M059J (cell line): Measurements from ENCODE around the gene POLR3E. TPM values are rescaled to one million over a fixed set of nuclear protein-coding genes. Genes with fewer than 3 reads are reported as not detected.
A peak's percentile ranks its signal among the peaks of the same experiment; 100 is the strongest.
"Not testable (repeated sequence)": the region's sequence is repeated elsewhere in the genome, so short reads cannot be mapped to it uniquely, and the experiment has no call there.

Experiments
- DNase-seq: peaks from one replicate; pipeline ENCODE4 v3.0.0-alpha.2; 2012; ENCODE audit warnings: low read depth
- total RNA-seq: library from RNA; depleted of rRNA; stranded (reverse); fragments of >200 nt; shearing (Covaris generic); gene quantifications from 2 replicates; pipeline ENCODE4 v1.2.3, GENCODE V29; 2014

Gene POLR3E
- total RNA-seq, 1 experiment from 2014 or later, result 21.2 TPM

DNA sequence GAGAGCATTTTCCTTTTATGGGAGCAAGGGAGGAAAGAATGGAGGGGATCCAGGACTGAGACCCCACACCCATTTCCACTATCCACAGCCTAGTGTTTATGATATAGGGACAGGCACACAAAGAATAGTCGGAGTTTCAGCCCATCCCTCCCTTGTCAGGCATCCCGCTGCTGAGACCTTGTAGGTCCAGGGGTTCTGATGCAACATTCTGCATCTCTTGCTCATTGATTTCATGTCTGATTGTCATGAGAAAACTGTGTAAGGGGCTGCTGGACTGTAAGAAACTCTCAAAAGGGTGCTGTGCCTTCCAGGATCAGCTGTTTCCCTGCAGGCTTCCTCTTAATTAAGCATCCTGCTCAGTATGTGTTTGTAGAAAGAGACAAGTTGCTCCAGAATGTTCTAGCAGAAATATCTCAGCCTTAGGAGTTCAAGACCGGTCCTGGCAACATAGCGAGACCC is 5.3 kb upstream of the POLR3E start:
- DNase-seq, result no peak

GRCh38 chr16:22292320-22292719 is 4.9 kb upstream of the POLR3E start:
- DNase-seq, result no peak

GRCh38 chr16:22293137-22294106 is 3.8 kb upstream of the POLR3E start:
- no peak for DNase-seq

DNA sequence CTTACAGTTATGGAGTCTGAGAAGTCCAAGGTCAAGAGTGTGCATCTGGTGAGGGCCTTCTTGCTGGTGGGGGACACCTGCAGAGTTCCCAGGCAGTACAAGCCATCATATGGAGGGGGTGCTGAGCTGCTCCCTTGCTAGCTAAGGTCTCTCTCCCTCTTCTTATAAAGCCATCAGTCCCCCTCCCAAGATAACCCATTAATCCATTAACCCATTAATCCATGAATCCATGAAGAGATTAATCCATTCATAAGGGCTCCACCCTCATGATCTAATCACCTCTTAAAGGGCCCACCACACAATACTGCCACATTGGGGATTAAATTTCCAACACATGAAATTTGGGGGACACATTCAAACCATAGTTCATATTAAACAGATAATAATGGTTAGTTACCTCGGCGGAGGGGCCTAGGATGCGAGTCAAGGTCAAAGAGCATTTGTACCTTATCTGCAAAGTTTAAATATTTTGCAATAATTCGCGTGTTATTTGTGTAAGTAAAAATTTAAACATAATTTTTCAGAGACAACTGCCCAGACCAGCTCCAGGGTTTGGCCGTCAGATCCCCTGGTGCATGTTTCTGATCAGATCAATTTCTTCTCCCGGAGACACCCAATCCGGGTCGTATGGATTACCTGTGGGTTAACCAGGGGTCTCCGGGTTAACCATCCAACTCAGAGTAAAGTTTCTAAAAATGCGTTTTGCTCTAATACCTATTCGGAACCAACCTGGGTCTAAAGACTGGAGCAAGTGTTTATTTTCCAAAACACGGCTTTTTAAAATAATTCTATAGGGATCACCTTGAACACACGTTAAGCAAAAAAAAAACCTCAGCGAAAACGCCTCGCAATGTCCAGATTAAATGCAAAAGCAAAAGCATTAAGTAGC is 740 bp upstream of the POLR3E start:
- DNase-seq, result no peak

- peak; percentile 95 for DNase-seq
These were observed 893 bp downstream of the POLR3E start for GRCh38 chr16:22297871-22298733.

DNA sequence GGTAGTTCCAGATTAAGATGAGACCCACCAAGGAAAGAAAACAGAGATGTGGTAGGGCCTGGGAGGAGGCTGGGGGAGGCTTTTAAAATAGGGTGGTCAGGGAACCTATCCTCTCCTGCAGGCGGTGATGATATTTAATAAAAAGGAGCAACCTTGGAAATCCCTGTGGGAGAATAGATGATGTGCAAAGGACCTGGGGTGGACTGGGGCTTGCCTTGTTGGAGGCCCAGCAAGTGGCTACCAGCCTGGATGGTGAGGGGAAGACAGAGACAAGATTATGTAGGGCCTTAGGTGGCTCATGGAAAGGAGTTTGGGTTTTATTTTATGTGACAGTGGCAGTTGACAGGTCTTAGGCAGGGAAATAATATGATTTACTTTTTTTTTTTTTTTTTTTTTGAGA is 1.8 kb downstream of the POLR3E start:
- DNase-seq, result no peak

- DNase-seq, result peak; percentile 52
These were observed 3.3 kb downstream of the POLR3E start for GRCh38 chr16:22300427-22301071.

GRCh38 chr16:22301423-22301822 is 4.2 kb downstream of the POLR3E start:
- not testable (repeated sequence) for DNase-seq

DNA sequence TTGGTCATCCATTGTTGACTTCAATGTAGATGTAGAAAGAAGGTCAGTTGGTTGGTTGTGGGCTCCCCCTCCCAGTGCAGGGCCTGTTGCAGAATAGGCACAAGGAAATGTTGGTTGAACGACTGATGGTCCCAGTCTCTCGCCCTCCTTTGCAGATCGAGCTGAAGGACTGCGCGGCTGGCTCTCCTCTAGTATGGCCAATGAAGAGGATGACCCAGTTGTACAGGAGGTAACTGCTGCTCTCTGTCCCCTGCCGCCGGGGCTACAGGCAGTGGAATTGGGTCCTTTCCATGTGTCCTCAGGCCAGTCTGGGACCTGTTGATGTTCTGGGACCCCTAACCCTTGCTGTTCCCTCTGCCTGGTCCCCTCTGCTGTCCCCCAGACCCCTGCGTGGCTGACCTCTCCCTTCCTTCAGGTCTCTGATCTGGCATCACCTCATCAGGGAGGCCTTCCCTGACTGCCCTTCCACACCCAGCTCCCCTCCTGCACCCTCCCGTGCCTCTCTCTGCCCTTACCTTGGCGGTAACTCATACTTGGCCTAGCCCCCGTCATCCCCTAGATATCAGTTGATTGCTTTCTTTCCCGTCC is 5.7 kb downstream of the POLR3E start:
- no peak for DNase-seq

- DNase-seq, result no peak
These were observed 7.2 kb downstream of the POLR3E start for GRCh38 chr16:22304411-22304810.

DNA sequence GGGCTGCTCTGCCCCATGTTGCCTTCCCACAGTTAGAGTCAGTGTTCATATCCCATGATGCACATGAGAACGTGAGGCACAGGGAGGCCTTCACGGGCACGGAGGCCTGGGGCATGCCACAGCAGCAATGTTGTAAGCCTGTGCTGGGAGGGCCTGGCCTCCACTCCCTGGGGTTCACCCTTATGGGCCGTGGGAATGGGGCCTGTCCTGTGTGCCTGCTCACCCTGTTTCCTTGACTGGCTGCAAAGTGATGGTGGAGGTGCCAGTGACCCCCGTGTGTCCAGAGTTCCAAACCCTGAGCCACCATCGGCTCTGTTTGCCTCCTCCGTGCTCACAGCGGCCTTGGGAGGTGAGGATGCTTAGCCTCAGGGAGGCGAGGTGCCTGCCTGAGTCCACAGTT is 9.6 kb downstream of the POLR3E start:
- DNase-seq, result no peak

- no peak for DNase-seq
These were observed 10.6 kb downstream of the POLR3E start for GRCh38 chr16:22307838-22308237.

DNA sequence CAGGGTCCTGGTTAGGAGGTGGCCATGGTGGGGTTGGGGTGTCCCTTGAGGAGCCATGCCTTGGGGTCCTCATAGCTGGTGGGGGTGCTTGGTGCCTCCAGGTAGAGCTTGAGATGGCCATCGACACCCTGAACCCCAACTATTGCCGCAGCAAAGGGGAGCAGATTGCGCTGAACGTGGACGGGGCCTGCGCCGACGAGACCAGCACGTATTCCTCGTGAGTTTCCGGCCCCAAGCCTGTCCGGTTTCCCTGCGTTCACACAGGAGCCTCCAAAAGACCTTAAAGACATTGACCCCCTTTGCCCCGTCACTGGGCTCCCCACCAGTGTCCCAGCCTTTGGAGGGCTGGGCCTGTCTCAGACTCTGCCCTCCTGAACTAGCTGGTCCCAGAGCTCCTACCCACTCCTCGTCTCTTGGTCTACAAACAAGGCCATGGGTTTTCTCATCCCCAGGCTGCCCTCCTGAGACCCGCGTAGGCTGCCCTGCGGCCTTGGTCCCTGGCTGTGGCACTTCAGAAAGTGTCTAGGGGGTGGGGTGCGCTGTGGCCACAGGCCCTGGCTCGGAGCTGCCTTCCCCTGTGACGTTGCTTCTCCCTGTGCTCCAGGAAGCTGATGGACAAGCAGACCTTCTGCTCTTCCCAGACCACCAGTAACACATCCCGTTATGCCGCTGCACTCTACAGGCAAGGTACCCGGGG is 11.8 kb downstream of the POLR3E start:
- DNase-seq, result no peak

DNA sequence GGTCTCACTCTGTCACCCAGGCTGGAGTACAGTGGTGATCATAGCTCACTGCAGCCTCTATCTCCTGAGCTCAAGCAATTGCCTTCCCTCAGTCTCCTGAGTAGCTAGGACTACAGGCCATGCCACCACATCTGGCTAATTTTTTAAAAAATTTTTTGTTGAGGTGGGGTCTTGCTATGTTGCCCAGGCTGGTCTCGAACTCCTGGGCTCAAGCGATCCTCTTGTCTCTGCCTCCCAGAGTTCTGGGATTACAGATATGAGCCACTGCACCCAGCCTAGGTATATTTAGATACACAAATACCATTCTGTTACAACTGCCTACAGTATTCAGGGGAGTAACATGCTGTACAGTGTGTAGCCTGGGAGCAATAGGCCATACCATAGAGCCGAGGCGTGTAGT is 14.3 kb downstream of the POLR3E start:
- DNase-seq, result no peak

DNA sequence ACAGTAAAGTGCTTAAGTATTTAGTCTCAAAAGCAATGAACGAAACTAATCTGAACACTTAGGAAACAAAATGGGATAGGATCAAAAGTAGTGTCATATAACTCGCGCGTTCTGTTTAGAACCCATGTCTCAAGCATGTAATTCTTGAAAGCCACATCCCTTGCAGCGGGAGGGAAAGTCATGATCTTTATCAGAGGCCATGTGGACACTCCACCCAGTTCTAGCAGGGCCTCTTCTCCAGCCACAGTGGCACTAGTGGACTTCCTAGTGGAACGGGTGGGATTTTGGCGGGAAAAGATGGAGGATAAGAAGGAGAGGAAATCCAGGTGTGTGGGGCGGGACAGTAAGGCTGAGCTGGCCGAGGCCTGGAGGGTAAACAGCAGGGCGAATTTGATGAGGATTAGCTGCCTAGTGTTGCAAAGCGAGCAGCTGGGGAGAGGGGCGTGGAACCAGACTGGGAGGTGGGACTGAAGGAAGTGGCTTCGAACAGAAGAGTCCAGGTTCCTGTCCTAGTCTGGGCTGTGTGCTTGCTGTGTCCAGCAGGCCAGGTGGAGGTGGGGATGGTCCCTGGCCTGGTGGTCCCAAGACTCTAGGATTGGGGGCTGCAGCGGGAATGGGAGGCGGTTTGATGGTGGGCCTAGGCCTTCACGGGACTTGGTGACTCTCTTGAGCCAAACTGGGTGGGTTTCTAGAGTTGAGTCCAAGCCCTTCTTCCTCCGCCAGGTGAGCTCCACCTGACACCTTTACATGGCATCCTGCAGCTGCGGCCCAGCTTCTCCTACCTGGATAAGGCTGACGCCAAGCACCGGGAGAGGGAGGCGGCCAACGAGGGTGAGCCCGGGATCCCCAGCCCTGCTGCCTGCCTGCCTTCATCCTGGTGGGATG is 15.9 kb downstream of the POLR3E start:
- no peak for DNase-seq

GRCh38 chr16:22313876-22314470 is 16.8 kb downstream of the POLR3E start:
- DNase-seq, result no peak

GRCh38 chr16:22314661-22315626 is 17.7 kb downstream of the POLR3E start:
- DNase-seq, result no peak
